GM20000 (cell line): ENCODE data around the gene NRDE2.
A peak's percentile ranks its signal among the peaks of the same experiment; 100 is the strongest.

Experiments
- DNase-seq: peaks from one replicate; pipeline ENCODE4 v3.0.0; 2012; ENCODE audit warnings: low spot score
- CTCF ChIP-seq: IDR thresholded peaks from 2 replicates; pipeline ENCODE4 v1.5.1; 2012; ENCODE audit warnings: mild to moderate bottlenecking, control low read depth; ENCODE audit errors: extremely low read depth, missing control alignments

The NRDE2 gene, protein sequence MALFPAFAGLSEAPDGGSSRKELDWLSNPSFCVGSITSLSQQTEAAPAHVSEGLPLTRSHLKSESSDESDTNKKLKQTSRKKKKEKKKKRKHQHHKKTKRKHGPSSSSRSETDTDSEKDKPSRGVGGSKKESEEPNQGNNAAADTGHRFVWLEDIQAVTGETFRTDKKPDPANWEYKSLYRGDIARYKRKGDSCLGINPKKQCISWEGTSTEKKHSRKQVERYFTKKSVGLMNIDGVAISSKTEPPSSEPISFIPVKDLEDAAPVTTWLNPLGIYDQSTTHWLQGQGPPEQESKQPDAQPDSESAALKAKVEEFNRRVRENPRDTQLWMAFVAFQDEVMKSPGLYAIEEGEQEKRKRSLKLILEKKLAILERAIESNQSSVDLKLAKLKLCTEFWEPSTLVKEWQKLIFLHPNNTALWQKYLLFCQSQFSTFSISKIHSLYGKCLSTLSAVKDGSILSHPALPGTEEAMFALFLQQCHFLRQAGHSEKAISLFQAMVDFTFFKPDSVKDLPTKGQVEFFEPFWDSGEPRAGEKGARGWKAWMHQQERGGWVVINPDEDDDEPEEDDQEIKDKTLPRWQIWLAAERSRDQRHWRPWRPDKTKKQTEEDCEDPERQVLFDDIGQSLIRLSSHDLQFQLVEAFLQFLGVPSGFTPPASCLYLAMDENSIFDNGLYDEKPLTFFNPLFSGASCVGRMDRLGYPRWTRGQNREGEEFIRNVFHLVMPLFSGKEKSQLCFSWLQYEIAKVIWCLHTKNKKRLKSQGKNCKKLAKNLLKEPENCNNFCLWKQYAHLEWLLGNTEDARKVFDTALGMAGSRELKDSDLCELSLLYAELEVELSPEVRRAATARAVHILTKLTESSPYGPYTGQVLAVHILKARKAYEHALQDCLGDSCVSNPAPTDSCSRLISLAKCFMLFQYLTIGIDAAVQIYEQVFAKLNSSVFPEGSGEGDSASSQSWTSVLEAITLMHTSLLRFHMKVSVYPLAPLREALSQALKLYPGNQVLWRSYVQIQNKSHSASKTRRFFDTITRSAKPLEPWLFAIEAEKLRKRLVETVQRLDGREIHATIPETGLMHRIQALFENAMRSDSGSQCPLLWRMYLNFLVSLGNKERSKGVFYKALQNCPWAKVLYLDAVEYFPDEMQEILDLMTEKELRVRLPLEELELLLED

DNA sequence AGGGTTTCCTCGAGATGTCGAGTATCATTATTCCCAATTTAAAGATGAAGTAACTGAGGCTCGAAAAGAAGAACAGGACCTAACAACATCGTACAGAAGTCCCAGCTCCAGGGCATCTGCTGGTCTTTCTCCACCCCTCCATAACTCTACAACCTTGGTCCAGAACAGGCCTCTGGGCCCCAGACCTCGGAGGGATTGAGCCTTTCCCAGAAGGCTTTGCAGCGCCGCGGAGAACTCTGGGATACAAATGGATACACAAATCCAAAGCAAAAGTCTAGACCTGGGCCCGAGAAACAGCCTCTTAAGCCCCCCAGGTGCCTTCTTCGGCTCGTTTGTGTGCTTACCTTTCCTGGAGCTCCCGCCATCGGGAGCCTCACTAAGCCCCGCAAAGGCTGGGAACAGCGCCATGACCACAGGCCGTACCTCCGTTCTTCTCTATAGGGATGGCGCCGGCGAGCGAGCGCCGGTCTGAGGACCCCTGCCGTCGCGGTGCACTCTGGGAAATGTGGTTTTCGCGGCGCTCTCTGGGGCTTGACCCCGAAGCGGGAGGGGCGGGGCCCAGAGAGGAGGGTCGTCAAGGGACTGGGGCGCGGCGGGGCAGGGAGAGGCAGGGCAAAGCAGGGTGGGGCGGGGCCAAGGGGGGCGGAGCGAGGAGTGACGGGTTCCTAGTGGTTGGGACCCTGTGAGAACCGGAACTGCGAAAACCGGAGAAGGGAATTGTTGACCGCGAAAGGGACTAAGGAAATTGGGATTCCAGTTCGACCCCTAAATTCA is at the start of gene NRDE2:
NRDE2 (minus strand) TSS at position 445 of the 774 bp plus-strand sequence; CDS start at position 408, 37 bp downstream.
- no peak for TF ChIP-seq CTCF
- DNase-seq, result peak; percentile 94

GRCh38 chr14:90381011-90381786 is 49.5 kb upstream of the NRDE2 start:
- no peak for DNase-seq
- TF ChIP-seq CTCF, result no peak

DNA sequence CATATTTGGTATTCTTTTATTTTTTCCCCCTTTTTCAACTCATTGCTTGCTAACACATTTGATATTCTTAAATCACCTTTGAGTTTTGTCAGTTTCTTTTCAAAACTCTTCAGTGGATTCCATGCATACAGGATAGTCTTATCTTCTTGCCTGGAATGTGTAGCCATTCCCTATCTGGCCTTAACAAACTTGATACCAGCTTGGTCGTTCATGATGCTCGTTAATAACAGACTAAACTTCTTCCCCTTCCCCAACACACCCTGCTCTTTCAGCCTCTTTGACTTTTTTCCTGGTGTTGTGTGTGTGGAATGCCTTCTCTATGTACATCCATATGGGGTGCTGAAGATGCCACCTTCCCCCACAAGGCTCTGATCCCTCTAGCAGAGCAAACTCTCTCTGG is 47.4 kb upstream of the NRDE2 start:
- no peak for DNase-seq

GRCh38 chr14:90378249-90378648 is 46.5 kb upstream of the NRDE2 start:
- DNase-seq, result no peak
- TF ChIP-seq CTCF, result no peak

More for the DNA sequence above, 47.4 kb upstream of the NRDE2 start:
- TF ChIP-seq CTCF, result no peak

DNA sequence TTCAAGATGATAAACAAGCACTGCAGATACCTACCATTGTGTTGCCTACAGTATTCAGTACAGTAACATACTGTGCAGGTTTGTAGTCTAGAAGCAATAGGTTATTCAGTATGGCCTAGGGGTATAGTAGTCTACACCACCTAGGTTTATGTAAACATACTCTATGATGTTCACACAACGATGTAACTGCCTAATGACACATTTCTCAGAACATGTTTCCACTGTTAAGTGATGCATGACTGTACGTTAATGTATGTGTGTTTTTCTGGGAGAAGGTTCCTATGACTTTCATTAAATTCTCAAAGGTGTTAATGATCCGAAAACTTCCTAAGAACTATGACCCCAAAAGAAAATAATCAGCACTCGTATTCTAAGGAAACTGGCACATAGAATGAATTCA is 44.2 kb upstream of the NRDE2 start:
- no peak for TF ChIP-seq CTCF
- no peak for DNase-seq

DNA sequence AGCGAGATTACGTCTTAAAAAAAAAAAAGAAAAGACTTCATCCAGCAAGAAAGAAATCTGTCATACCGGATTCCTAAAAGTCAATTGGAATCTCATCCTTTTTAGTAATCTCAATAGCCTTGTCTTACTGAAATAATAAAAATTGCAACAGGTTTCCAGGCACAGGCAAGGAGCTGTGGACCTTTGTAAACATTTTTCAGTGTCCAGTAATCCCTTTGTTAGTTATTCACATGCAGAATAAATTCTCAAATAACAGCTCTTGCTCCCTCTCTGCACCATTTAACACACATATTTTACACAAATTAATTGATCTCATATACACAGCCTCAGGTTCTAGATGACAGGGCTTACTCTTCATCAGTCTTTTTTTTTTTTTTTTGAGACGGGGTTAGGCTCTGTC is 43.1 kb upstream of the NRDE2 start:
- TF ChIP-seq CTCF, result no peak
- no peak for DNase-seq
